ENCODE results near the gene DNAH8. TPM values are rescaled to one million over a fixed set of nuclear protein-coding genes. Genes with fewer than 3 reads are reported as not detected.

DNAH8 gene
- total RNA-seq, 2 experiments from 2014 or later, result 0.03 TPM; not detected in 1

GRCh38 chr6:38784506-38785235, 69.6 kb downstream of the DNAH8 start:
- ChIA-PET CTCF (no interaction called here), POLR2A (no interaction called here)
- no peaks in the 10 kb centered on the region for H3K36me3 ChIP-seq (ENCODE audit: insufficient read depth, low read length)
- H3K27ac ChIP-seq (ENCODE audit: low read depth in 1 of 2, low read length in 2 of 2), result no peak overlapping the region
- Mint-ChIP-seq H3K27ac (no peak overlapping the region), H3K4me3 (no peak overlapping the region), H3K9me3 (no peaks in the 10 kb centered on the region), H3K27me3 (peaks cover 34% of the 10 kb centered on the region), H3K36me3 (ENCODE audit: low read depth) (no peaks in the 10 kb centered on the region), H3K4me1 (ENCODE audit: low read depth) (no peaks in the 10 kb centered on the region)
- DNase-seq (no peak), ATAC-seq (ENCODE audit: poor library complexity) (no peak)
- peaks cover 0 to 9% of the 10 kb centered on the region in 2 experiments for H3K27me3 ChIP-seq (ENCODE audit: control insufficient read depth in 1 of 2, insufficient read depth in 2 of 2, low read length in 2 of 2)
- intact Hi-C loops (cut with DNase I, micrococcal nuclease), result no loop called here
- no peak overlapping the region for H3K4me3 ChIP-seq (ENCODE audit: low read length)
- no peaks in the 10 kb centered on the region for H3K9me3 ChIP-seq (ENCODE audit: control insufficient read depth in 1 of 2, insufficient read depth in 1 of 2, low read length in 2 of 2)
- H3K4me1 ChIP-seq (ENCODE audit: insufficient read depth, low read length), result no peaks in the 10 kb centered on the region
- TF ChIP-seq CTCF (IDR thresholded peaks at IDR 0.05), result no peak

DNA sequence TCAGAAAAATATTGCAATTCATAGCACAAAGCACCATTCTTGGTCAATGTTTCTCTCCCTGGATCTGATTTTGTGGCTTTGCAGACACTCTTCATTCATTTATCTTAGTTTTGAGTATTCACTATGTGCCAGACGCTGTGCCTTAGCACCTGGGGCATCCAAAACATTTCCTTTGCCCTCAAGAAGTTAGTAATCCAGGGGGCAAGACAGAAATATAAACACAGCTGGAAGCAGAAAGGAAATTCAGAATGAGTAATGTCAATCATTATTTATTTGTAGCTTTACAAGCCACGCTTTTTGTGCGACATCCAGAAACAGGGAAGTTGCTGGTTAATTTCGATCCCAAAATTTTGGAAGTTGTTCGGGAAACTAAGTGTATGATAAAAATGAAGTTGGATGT, 71.4 kb downstream of the DNAH8 start:
- Histone ChIP-seq H3K27ac (ENCODE audit: low read depth in 1 of 2, low read length in 2 of 2) (no peak overlapping the region), H3K4me3 (ENCODE audit: low read length) (no peak overlapping the region), H3K36me3 (ENCODE audit: insufficient read depth, low read length) (no peaks in the 10 kb centered on the region), H3K9me3 (ENCODE audit: control insufficient read depth in 1 of 2, insufficient read depth in 1 of 2, low read length in 2 of 2) (no peaks in the 10 kb centered on the region), H3K27me3 (ENCODE audit: control insufficient read depth in 1 of 2, insufficient read depth in 2 of 2, low read length in 2 of 2) (peaks cover 0 to 13% of the 10 kb centered on the region in 2 experiments), H3K4me1 (ENCODE audit: insufficient read depth, low read length) (no peaks in the 10 kb centered on the region)
- Mint-ChIP-seq H3K4me1 (ENCODE audit: low read depth) (no peaks in the 10 kb centered on the region), H3K36me3 (ENCODE audit: low read depth) (no peaks in the 10 kb centered on the region), H3K4me3 (no peak overlapping the region), H3K27ac (no peak overlapping the region), H3K27me3 (peaks cover 27% of the 10 kb centered on the region), H3K9me3 (no peaks in the 10 kb centered on the region)
- ATAC-seq (ENCODE audit: poor library complexity), result no peak
- intact Hi-C loops (cut with DNase I, micrococcal nuclease), result no loop called here
- no peak for DNase-seq
- ChIA-PET CTCF (no interaction called here), POLR2A (no interaction called here)
- TF ChIP-seq CTCF (IDR thresholded peaks at IDR 0.05), result no peak

DNA sequence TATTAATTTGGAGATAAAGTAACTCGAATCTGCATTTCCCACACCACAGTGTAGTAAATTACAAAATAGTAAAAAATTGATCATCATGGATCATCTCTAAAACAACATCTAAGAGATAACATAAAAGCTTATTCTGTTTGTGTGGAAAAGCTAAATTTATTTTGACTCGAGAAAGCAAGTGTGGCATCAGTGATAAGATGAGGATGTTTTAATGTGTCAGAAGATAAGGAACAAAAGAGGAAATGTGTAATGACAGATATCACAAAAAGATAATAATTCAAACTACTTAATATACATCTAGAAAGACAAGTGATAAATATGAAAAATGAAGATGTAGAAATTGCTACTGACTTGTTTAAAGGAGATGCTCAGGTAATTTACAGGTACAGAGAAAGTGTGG, 74.1 kb downstream of the DNAH8 start:
- H3K27ac ChIP-seq (ENCODE audit: low read depth in 1 of 2, low read length in 2 of 2), result no peak overlapping the region
- no peak for TF ChIP-seq CTCF (IDR thresholded peaks at IDR 0.05)
- Mint-ChIP-seq H3K27me3 (peaks cover 24% of the 10 kb centered on the region), H3K9me3 (no peaks in the 10 kb centered on the region), H3K36me3 (ENCODE audit: low read depth) (no peaks in the 10 kb centered on the region), H3K4me3 (no peak overlapping the region), H3K27ac (no peak overlapping the region), H3K4me1 (ENCODE audit: low read depth) (no peaks in the 10 kb centered on the region)
- POLR2A ChIA-PET, result no interaction called here
- no peaks in the 10 kb centered on the region for H3K9me3 ChIP-seq (ENCODE audit: control insufficient read depth in 1 of 2, insufficient read depth in 1 of 2, low read length in 2 of 2)
- intact Hi-C loops (cut with DNase I, micrococcal nuclease), result no loop called here
- H3K4me3 ChIP-seq (ENCODE audit: low read length), result no peak overlapping the region
- no peak for DNase-seq
- no peaks in the 10 kb centered on the region for H3K4me1 ChIP-seq (ENCODE audit: insufficient read depth, low read length)
- H3K27me3 ChIP-seq (ENCODE audit: control insufficient read depth in 1 of 2, insufficient read depth in 2 of 2, low read length in 2 of 2), result peaks cover 0 to 4% of the 10 kb centered on the region in 2 experiments
- CTCF ChIA-PET, result no interaction called here
- no peaks in the 10 kb centered on the region for H3K36me3 ChIP-seq (ENCODE audit: insufficient read depth, low read length)
- no peak for ATAC-seq (ENCODE audit: poor library complexity)

Measured in CD4-positive, alpha-beta T cell (primary cell).